HG03378 (cell line): ENCODE data around the gene MMRN1.

Experiments
- ATAC-seq: cut with Tn5 transposase; IDR thresholded peaks from one replicate; pipeline ENCODE4 v1.9.1; 2021; ENCODE audit warnings: mild to moderate bottlenecking, moderate library complexity; ENCODE audit not compliant: unreplicated experiment

The MMRN1 gene

GRCh38 chr4:89994176-89994873, 99.7 kb downstream of the MMRN1 start:
- no peak for ATAC-seq

- no peak for ATAC-seq
Observed at GRCh38 chr4:89995006-89995405, 100.4 kb downstream of the MMRN1 start.

GRCh38 chr4:89995814-89996213, 101.2 kb downstream of the MMRN1 start:
- ATAC-seq = no peak

- ATAC-seq = no peak
Observed at GRCh38 chr4:89997171-89997704, 102.6 kb downstream of the MMRN1 start.

GRCh38 chr4:89998469-89999011, 103.9 kb downstream of the MMRN1 start:
- no peak for ATAC-seq

GRCh38 chr4:90001023-90001422, 106.4 kb downstream of the MMRN1 start:
- no peak for ATAC-seq

- ATAC-seq = no peak
Observed at GRCh38 chr4:90002441-90003062, 107.9 kb downstream of the MMRN1 start.
